PC-9 (cell line): Measurements from ENCODE around the gene XYLT2. TPM values are rescaled to one million over a fixed set of nuclear protein-coding genes. Genes with fewer than 3 reads are reported as not detected.

Source experiments
- BruUV-seq: library from RNA; stranded (reverse); fragments of 400-500 nt; replicated peaks from 2 replicates; lab custom pipeline; 2021; lab: Mats Ljungman, UMichigan
- CTCF ChIA-PET: fragments of 300-600 bp; sonication (Branson Sonifier 250); formaldehyde crosslinking; loops from one replicate; lab custom pipeline; 2022; ENCODE audit warnings: antibody characterized with exemption; lab: Charles Lee
- POLR2A ChIA-PET: fragments of 300-600 bp; sonication (Branson Sonifier 250); formaldehyde crosslinking; loops from one replicate; lab custom pipeline; 2022; ENCODE audit warnings: antibody characterized with exemption; ENCODE audit not compliant: unreplicated experiment; lab: Charles Lee
- DNase-seq, 2 experiments: peaks; one replicate each; pipeline versions ENCODE4 v3.0.0 to v3.0.0-alpha.2; 2015 to 2022; ENCODE audit warnings: mixed read lengths in 1 of 2
- H2AFZ ChIP-seq: fragments of 200-600 bp; sonication (generic); 2 replicates; pipeline ENCODE4 v1.8.1; 2017; ENCODE audit warnings: antibody characterized with exemption
- H3F3A ChIP-seq: fragments of 200-600 bp; sonication (generic); 2 replicates; pipeline ENCODE4 v1.8.1; 2017; ENCODE audit warnings: antibody characterized with exemption, mild to moderate bottlenecking, low read depth; ENCODE audit not compliant: insufficient read depth
- H3K27ac ChIP-seq: fragments of 200-600 bp; sonication (generic); 2 replicates; pipeline ENCODE4 v1.6.1; 2016; ENCODE audit warnings: mixed run types
- H3K27me3 ChIP-seq: fragments of 200-600 bp; sonication (generic); 2 replicates; pipeline ENCODE4 v1.6.1; 2016; ENCODE audit warnings: low read depth, mixed run types; ENCODE audit not compliant: insufficient read depth
- H3K36me3 ChIP-seq: fragments of 200-600 bp; sonication (generic); 2 replicates; pipeline ENCODE4 v1.6.1; 2016; ENCODE audit warnings: low read depth, mixed run types
- H3K4me1 ChIP-seq: fragments of 200-600 bp; sonication (generic); replicated peaks from 2 replicates; pipeline ENCODE4 v1.6.1; 2016; ENCODE audit warnings: mixed run types; ENCODE audit not compliant: insufficient read depth
- H3K4me2 ChIP-seq: fragments of 200-600 bp; sonication (generic); 2 replicates; pipeline ENCODE4 v1.6.1; 2017; ENCODE audit warnings: mixed run types
- H3K4me3 ChIP-seq: fragments of 200-600 bp; sonication (generic); 2 replicates; pipeline ENCODE4 v1.6.1; 2016; ENCODE audit warnings: mixed run types
- H3K79me2 ChIP-seq: fragments of 200-600 bp; sonication (generic); 2 replicates; pipeline ENCODE4 v1.6.1; 2017; ENCODE audit warnings: low read depth, mixed run types
- H3K9me2 ChIP-seq: fragments of 200-600 bp; sonication (generic); 2 replicates; pipeline ENCODE4 v1.8.1; 2017; ENCODE audit warnings: mild to moderate bottlenecking; ENCODE audit not compliant: insufficient read depth
- H3K9me3 ChIP-seq: fragments of 200-600 bp; sonication (generic); 2 replicates; pipeline ENCODE4 v1.8.1; 2016; ENCODE audit warnings: low read depth; ENCODE audit not compliant: insufficient read depth
- H4K20me1 ChIP-seq: fragments of 200-600 bp; sonication (generic); 2 replicates; pipeline ENCODE4 v1.8.1; 2017; ENCODE audit not compliant: insufficient read depth
- EZH2 ChIP-seq: fragments of 200-600 bp; sonication (generic); IDR thresholded peaks from 2 replicates; pipeline ENCODE4 v1.8.0; 2017; ENCODE audit warnings: antibody characterized with exemption, low read depth
- intact Hi-C: fragments of 100-400 bp; cut with micrococcal nuclease; formaldehyde crosslinking; loops from one replicate; pipeline ENCODE4 v1.10.0; 2022; ENCODE audit not compliant: unreplicated experiment
- total RNA-seq: library from RNA; stranded (reverse); gene quantifications from 2 replicates; pipeline ENCODE4 v1.2.3, GENCODE V29; 2021
- TF ChIP-seq, protein P1 (sequence below): fragments of 200-600 bp; sonication (generic); conservative IDR thresholded peaks from 2 replicates; pipeline ENCODE4 v1.6.1; 2017; ENCODE audit warnings: mixed run types, antibody characterized with exemption, mild to moderate bottlenecking, moderate library complexity

Gene XYLT2
- total RNA-seq, 1 experiment from 2014 or later: 37.5 TPM

DNA sequence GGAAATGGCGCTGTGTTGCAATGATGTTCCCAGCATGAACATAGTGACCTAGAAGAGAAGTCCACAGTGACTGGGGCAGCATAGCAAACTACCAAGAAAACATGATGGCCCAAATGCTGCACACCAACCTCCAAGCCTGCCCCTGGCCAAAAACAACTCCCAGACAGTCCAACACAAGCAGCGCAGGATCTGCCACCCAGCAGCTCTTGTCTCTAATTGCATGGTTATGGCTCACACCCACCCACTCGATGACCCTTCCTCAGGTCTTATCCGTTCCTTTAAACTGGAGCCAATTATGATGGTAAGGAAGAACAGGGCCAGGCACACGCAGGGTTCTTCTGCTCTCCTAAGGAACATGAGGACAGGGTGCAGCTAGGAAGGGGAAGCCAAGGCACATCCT, 24.1 kb downstream of the XYLT2 start:
- Histone ChIP-seq H3K4me1 (peaks cover 20% of the 10 kb centered on the region), H3K27me3 (no peaks in the 10 kb centered on the region), H4K20me1 (peaks cover 6% of the 10 kb centered on the region; the same call in 1 of the 2 replicates), H3K36me3 (peaks cover 26% of the 10 kb centered on the region), H3F3A (no peaks in the 10 kb centered on the region; the same call in 1 of the 2 replicates), H3K9me2 (no peaks in the 10 kb centered on the region), H3K4me3 (no peak overlapping the region), H3K9me3 (no peaks in the 10 kb centered on the region), H3K79me2 (peaks cover 34% of the 10 kb centered on the region), H3K27ac (no peak overlapping the region), H2AFZ (no peak overlapping the region), H3K4me2 (no peak overlapping the region)
- ChIA-PET CTCF (no interaction called here), POLR2A (no interaction called here)
- DNase-seq: no peak
- TF ChIP-seq EZH2: no peak
- TF ChIP-seq, protein P1, sequence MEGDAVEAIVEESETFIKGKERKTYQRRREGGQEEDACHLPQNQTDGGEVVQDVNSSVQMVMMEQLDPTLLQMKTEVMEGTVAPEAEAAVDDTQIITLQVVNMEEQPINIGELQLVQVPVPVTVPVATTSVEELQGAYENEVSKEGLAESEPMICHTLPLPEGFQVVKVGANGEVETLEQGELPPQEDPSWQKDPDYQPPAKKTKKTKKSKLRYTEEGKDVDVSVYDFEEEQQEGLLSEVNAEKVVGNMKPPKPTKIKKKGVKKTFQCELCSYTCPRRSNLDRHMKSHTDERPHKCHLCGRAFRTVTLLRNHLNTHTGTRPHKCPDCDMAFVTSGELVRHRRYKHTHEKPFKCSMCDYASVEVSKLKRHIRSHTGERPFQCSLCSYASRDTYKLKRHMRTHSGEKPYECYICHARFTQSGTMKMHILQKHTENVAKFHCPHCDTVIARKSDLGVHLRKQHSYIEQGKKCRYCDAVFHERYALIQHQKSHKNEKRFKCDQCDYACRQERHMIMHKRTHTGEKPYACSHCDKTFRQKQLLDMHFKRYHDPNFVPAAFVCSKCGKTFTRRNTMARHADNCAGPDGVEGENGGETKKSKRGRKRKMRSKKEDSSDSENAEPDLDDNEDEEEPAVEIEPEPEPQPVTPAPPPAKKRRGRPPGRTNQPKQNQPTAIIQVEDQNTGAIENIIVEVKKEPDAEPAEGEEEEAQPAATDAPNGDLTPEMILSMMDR: no peak
- intact Hi-C loops: no loop called here
- no TSS peak for BruUV-seq

DNA sequence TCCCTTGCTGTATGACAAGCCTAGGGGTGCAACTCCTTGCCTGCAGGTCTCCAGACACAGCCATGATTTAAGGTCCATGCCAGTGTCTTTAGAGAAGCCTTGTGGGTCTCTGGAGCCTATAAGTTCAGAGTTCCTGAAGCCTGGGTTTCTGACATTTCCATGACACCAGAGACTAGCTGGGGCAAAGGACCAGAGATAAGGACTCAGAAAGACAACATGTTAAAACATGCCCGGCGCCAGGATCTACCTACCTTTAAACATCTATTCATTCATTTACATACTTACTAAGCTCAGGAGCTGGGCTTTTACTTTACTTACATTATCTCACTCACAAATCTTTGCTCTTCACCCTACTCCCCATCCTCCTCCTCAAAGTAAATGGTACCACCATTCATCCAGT, 25.6 kb downstream of the XYLT2 start:
- H3K9me3 ChIP-seq: no peaks in the 10 kb centered on the region
- peak overlapping the region; percentile 84 for H3K4me2 ChIP-seq
- intact Hi-C loops: no loop called here
- no TSS peak for BruUV-seq
- H3K79me2 ChIP-seq: peaks cover 34% of the 10 kb centered on the region
- H4K20me1 ChIP-seq: peaks cover 6% of the 10 kb centered on the region; the same call in 1 of the 2 replicates
- H3K4me3 ChIP-seq: peak overlapping the region; percentile 73; the same call in 1 of the 2 replicates
- H3K9me2 ChIP-seq: no peaks in the 10 kb centered on the region
- H3K4me1 ChIP-seq: peaks cover 20% of the 10 kb centered on the region
- DNase-seq: no peak
- TF ChIP-seq EZH2: no peak
- TF ChIP-seq, protein P1: no peak
- H3K36me3 ChIP-seq: peaks cover 26% of the 10 kb centered on the region
- ChIA-PET CTCF (no interaction called here), POLR2A (no interaction called here)
- no peak overlapping the region for H3K27ac ChIP-seq
- H3F3A ChIP-seq: no peaks in the 10 kb centered on the region; the same call in 1 of the 2 replicates
- H3K27me3 ChIP-seq: no peaks in the 10 kb centered on the region
- H2AFZ ChIP-seq: no peak overlapping the region

DNA sequence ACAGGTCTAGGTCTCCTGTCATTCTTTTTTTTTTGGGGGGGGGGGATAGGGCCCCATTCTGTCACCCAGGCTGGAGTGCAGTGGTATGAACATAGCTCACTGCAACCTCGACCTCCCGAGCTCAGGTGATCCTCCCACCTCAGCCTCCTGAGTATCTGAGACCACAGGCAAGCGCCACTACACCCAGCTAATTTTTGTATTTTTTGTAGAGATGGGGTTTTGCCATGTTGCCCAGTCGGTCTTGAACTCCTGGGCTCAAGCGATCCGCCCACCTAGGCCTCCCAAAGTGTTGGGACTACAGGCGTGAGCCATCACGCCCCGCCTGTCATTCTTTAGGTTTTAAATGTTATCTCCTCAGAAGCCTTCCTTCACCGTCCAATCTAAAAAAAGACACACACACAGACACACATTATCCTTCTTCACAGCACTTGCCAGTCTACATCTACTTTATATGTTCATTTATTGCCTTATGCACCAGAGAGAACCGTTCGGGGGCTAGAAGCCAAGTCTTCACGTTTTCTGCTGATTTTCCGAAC, 26.4 kb downstream of the XYLT2 start:
- Histone ChIP-seq H3K36me3 (peaks cover 26% of the 10 kb centered on the region), H3F3A (no peaks in the 10 kb centered on the region; the same call in 1 of the 2 replicates), H3K4me1 (peaks cover 20% of the 10 kb centered on the region), H3K9me3 (no peaks in the 10 kb centered on the region), H3K27me3 (no peaks in the 10 kb centered on the region), H3K4me2 (peak overlapping the region; percentile 84), H3K79me2 (peaks cover 34% of the 10 kb centered on the region), H3K9me2 (no peaks in the 10 kb centered on the region), H3K4me3 (peak overlapping the region; percentile 73), H4K20me1 (peaks cover 6% of the 10 kb centered on the region; the same call in 1 of the 2 replicates), H2AFZ (peak overlapping the region; percentile 90), H3K27ac (peak overlapping the region; percentile 74)
- TF ChIP-seq, protein P1: no peak
- no peak for TF ChIP-seq EZH2
- POLR2A ChIA-PET: no interaction called here
- intact Hi-C loops: no loop called here
- DNase-seq: no peak
- CTCF ChIA-PET: no interaction called here
- TSS peak; percentile 49 for BruUV-seq
